Measurements from ENCODE around the gene YTHDC2. TPM values are rescaled to one million over a fixed set of nuclear protein-coding genes. Genes with fewer than 3 reads are reported as not detected.

YTHDC2 gene
- 12.6 TPM for polyA plus RNA-seq

- Mint-ChIP-seq H3K9me3 (no peaks in the 10 kb centered on the region), H3K36me3 (peaks cover 1% of the 10 kb centered on the region), H3K4me3 (peak within 1 kb of the TSS; percentile 90 to 98 (median 94)), H3K27me3 (peaks cover 6% of the 10 kb centered on the region), H3K27ac (peak within 1 kb of the TSS; percentile 89 to 97 (median 95)), H3K4me1 (peaks cover 23 to 35% (median 30%) of the 10 kb centered on the region in 3 donors)
Observed at GRCh38 chr5:113513384-113514288, at the start of gene YTHDC2. YTHDC2 (plus strand) TSS chr5:113513694; CDS start chr5:113513896, 202 bp downstream.

GRCh38 chr5:113474100-113474728, 39.3 kb upstream of the YTHDC2 start:
- H3K4me1 Mint-ChIP-seq, result no peaks in the 10 kb centered on the region
- no peak overlapping the region for H3K27ac Mint-ChIP-seq
- peak overlapping the region in 1 of 4 donors; percentile 6 for H3K4me3 Mint-ChIP-seq
- peaks cover 19% of the 10 kb centered on the region for H3K27me3 Mint-ChIP-seq
- peaks cover 0 to 4% (median 1%) of the 10 kb centered on the region in 3 donors for H3K9me3 Mint-ChIP-seq
- peaks cover 1% of the 10 kb centered on the region for H3K36me3 Mint-ChIP-seq

- Mint-ChIP-seq H3K27me3 (peaks cover 20% of the 10 kb centered on the region), H3K9me3 (no peaks in the 10 kb centered on the region), H3K4me3 (no peak overlapping the region), H3K36me3 (no peaks in the 10 kb centered on the region), H3K4me1 (no peaks in the 10 kb centered on the region), H3K27ac (no peak overlapping the region)
Observed at GRCh38 chr5:113478691-113479090, 34.8 kb upstream of the YTHDC2 start.

- Mint-ChIP-seq H3K27me3 (peaks cover 12% of the 10 kb centered on the region), H3K36me3 (no peaks in the 10 kb centered on the region), H3K4me1 (no peaks in the 10 kb centered on the region), H3K9me3 (no peaks in the 10 kb centered on the region), H3K27ac (no peak overlapping the region), H3K4me3 (no peak overlapping the region)
Observed at GRCh38 chr5:113480243-113480642, 33.3 kb upstream of the YTHDC2 start.

- Mint-ChIP-seq H3K27ac (no peak overlapping the region), H3K9me3 (peaks cover 16 to 20% (median 17%) of the 10 kb centered on the region in 3 donors), H3K36me3 (peaks cover 7% of the 10 kb centered on the region), H3K4me1 (peaks cover 0 to 7% (median 3%) of the 10 kb centered on the region in 3 donors), H3K27me3 (peaks cover 53% of the 10 kb centered on the region), H3K4me3 (peak overlapping the region; percentile 22 to 84 (median 76))
Observed at GRCh38 chr5:113487416-113487780, 26.1 kb upstream of the YTHDC2 start.

GRCh38 chr5:113487781-113488644, 25.5 kb upstream of the YTHDC2 start, which contains the start of gene MCC:
MCC (minus strand) TSS chr5:113488453.
- H3K36me3 Mint-ChIP-seq, result peaks cover 7% of the 10 kb centered on the region
- H3K4me1 Mint-ChIP-seq, result peaks cover 0 to 7% (median 3%) of the 10 kb centered on the region in 3 donors
- H3K27me3 Mint-ChIP-seq, result peaks cover 54% of the 10 kb centered on the region
- peaks cover 16 to 21% (median 18%) of the 10 kb centered on the region in 3 donors for H3K9me3 Mint-ChIP-seq
- H3K27ac Mint-ChIP-seq, result no peak within 1 kb of the TSS
- peak within 1 kb of the TSS; percentile 30 to 91 (median 78) for H3K4me3 Mint-ChIP-seq

GRCh38 chr5:113488645-113489184, 24.8 kb upstream of the YTHDC2 start:
- H3K36me3 Mint-ChIP-seq, result peaks cover 7% of the 10 kb centered on the region
- peaks cover 54% of the 10 kb centered on the region for H3K27me3 Mint-ChIP-seq
- H3K27ac Mint-ChIP-seq, result no peak overlapping the region
- peaks cover 0 to 7% (median 3%) of the 10 kb centered on the region in 3 donors for H3K4me1 Mint-ChIP-seq
- H3K4me3 Mint-ChIP-seq, result peak overlapping the region; percentile 30 to 91 (median 78)
- H3K9me3 Mint-ChIP-seq, result peaks cover 16 to 21% (median 18%) of the 10 kb centered on the region in 3 donors

- Mint-ChIP-seq H3K4me1 (peaks cover 0 to 7% (median 3%) of the 10 kb centered on the region in 3 donors), H3K9me3 (peaks cover 16 to 21% (median 18%) of the 10 kb centered on the region in 3 donors), H3K27me3 (peaks cover 52% of the 10 kb centered on the region), H3K27ac (no peak overlapping the region), H3K36me3 (peaks cover 7% of the 10 kb centered on the region), H3K4me3 (peak overlapping the region in 2 of 4 donors; percentile 6 to 25)
Observed at GRCh38 chr5:113489299-113489698, 24.2 kb upstream of the YTHDC2 start.

- H3K4me3 Mint-ChIP-seq, result peak overlapping the region in 1 of 4 donors; percentile 72
- H3K36me3 Mint-ChIP-seq, result peaks cover 7% of the 10 kb centered on the region
- no peak overlapping the region for H3K27ac Mint-ChIP-seq
- H3K9me3 Mint-ChIP-seq, result peaks cover 16 to 21% (median 18%) of the 10 kb centered on the region in 3 donors
- peaks cover 52% of the 10 kb centered on the region for H3K27me3 Mint-ChIP-seq
- peaks cover 0 to 7% (median 3%) of the 10 kb centered on the region in 3 donors for H3K4me1 Mint-ChIP-seq
Observed at GRCh38 chr5:113490317-113490716, 23.2 kb upstream of the YTHDC2 start.

- Mint-ChIP-seq H3K9me3 (peaks cover 16 to 21% (median 18%) of the 10 kb centered on the region in 3 donors), H3K4me1 (peaks cover 0 to 7% (median 3%) of the 10 kb centered on the region in 3 donors), H3K27me3 (peaks cover 52% of the 10 kb centered on the region), H3K36me3 (peaks cover 7% of the 10 kb centered on the region), H3K27ac (no peak overlapping the region), H3K4me3 (peak overlapping the region in 1 of 4 donors; percentile 0)
Observed at GRCh38 chr5:113491022-113491421, 22.5 kb upstream of the YTHDC2 start.

GRCh38 chr5:113493446-113493845, 20.0 kb upstream of the YTHDC2 start:
- Mint-ChIP-seq H3K27ac (no peak overlapping the region), H3K27me3 (peaks cover 40% of the 10 kb centered on the region), H3K36me3 (peaks cover 7% of the 10 kb centered on the region), H3K4me3 (no peak overlapping the region), H3K4me1 (peaks cover 0 to 3% (median 0%) of the 10 kb centered on the region in 3 donors), H3K9me3 (peaks cover 16 to 21% (median 18%) of the 10 kb centered on the region in 3 donors)

GRCh38 chr5:113495422-113495841, 18.1 kb upstream of the YTHDC2 start:
- Mint-ChIP-seq H3K4me1 (no peaks in the 10 kb centered on the region), H3K36me3 (peaks cover 9% of the 10 kb centered on the region), H3K27ac (no peak overlapping the region), H3K9me3 (peaks cover 8 to 14% (median 9%) of the 10 kb centered on the region in 3 donors), H3K4me3 (no peak overlapping the region), H3K27me3 (peaks cover 32% of the 10 kb centered on the region)

GRCh38 chr5:113502073-113502472, 11.4 kb upstream of the YTHDC2 start:
- Mint-ChIP-seq H3K9me3 (peaks cover 2 to 10% (median 3%) of the 10 kb centered on the region in 3 donors), H3K27ac (no peak overlapping the region), H3K4me1 (no peaks in the 10 kb centered on the region), H3K27me3 (peaks cover 54% of the 10 kb centered on the region), H3K4me3 (no peak overlapping the region), H3K36me3 (peaks cover 5% of the 10 kb centered on the region)

- Mint-ChIP-seq H3K4me3 (no peak overlapping the region), H3K9me3 (peaks cover 2 to 10% (median 3%) of the 10 kb centered on the region in 3 donors), H3K36me3 (peaks cover 5% of the 10 kb centered on the region), H3K4me1 (peaks cover 0 to 4% (median 0%) of the 10 kb centered on the region in 3 donors), H3K27ac (no peak overlapping the region), H3K27me3 (peaks cover 62% of the 10 kb centered on the region)
Observed at GRCh38 chr5:113503146-113503545, 10.3 kb upstream of the YTHDC2 start.
